22Rv1 (cell line): ENCODE measurements around the gene SH3RF3.

Experiments used
- ZFX ChIP-seq: fragments of 450-650 bp; IDR thresholded peaks from 2 replicates; pipeline ENCODE4 v1.6.1; 2017; ENCODE audit warnings: antibody characterized with exemption, borderline replicate concordance
- TF ChIP-seq, protein P1 (sequence below): fragments of 450-650 bp; IDR thresholded peaks from 2 replicates; pipeline ENCODE4 v1.5.1; 2017; ENCODE audit warnings: mild to moderate bottlenecking

GRCh38 chr2:109118321-109118720 lies 10.7 kb upstream of the SH3RF3 start:
- TF ChIP-seq, protein P1, sequence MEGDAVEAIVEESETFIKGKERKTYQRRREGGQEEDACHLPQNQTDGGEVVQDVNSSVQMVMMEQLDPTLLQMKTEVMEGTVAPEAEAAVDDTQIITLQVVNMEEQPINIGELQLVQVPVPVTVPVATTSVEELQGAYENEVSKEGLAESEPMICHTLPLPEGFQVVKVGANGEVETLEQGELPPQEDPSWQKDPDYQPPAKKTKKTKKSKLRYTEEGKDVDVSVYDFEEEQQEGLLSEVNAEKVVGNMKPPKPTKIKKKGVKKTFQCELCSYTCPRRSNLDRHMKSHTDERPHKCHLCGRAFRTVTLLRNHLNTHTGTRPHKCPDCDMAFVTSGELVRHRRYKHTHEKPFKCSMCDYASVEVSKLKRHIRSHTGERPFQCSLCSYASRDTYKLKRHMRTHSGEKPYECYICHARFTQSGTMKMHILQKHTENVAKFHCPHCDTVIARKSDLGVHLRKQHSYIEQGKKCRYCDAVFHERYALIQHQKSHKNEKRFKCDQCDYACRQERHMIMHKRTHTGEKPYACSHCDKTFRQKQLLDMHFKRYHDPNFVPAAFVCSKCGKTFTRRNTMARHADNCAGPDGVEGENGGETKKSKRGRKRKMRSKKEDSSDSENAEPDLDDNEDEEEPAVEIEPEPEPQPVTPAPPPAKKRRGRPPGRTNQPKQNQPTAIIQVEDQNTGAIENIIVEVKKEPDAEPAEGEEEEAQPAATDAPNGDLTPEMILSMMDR: no peak
- TF ChIP-seq ZFX: no peak
